NB4 (cell line): ENCODE data around the gene CHCHD6.

Source experiments
- MAX ChIP-seq: IDR thresholded peaks from 2 replicates; pipeline ENCODE4 v1.6.1; 2011; ENCODE audit warnings: low read depth, low read length
- MYC ChIP-seq: IDR thresholded peaks from 2 replicates; pipeline ENCODE4 v1.6.1; 2011; ENCODE audit warnings: low read depth, low read length
- POLR2A ChIP-seq: IDR thresholded peaks from 2 replicates; pipeline ENCODE4 v1.6.1; 2011; ENCODE audit warnings: mild to moderate bottlenecking; ENCODE audit not compliant: insufficient read length; ENCODE audit errors: extremely low read depth
- TF ChIP-seq, protein P1 (sequence below): IDR thresholded peaks from one replicate; pipeline ENCODE4 v1.5.1; 2012; ENCODE audit warnings: low read depth, low read length

DNA sequence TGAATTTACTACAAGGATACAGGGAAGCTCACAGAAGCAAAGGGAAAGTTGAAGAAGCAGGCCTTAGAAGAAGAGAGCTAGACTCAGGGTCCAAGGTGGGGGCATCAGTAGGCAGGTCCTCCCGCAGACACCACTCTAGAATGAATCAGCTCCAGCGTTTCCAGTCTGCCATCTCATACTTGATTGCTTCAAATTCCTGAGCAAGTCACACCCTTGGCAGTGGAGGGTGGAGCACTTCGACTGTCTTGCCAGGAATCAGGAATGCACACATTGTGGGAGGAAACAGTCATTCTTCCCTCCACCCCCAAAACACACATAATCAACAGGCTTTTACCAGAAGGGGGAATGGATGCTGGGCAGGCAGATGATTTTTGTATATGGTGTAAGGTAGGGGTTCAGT is 78.5 kb downstream of the CHCHD6 start:
- TF ChIP-seq, protein P1, sequence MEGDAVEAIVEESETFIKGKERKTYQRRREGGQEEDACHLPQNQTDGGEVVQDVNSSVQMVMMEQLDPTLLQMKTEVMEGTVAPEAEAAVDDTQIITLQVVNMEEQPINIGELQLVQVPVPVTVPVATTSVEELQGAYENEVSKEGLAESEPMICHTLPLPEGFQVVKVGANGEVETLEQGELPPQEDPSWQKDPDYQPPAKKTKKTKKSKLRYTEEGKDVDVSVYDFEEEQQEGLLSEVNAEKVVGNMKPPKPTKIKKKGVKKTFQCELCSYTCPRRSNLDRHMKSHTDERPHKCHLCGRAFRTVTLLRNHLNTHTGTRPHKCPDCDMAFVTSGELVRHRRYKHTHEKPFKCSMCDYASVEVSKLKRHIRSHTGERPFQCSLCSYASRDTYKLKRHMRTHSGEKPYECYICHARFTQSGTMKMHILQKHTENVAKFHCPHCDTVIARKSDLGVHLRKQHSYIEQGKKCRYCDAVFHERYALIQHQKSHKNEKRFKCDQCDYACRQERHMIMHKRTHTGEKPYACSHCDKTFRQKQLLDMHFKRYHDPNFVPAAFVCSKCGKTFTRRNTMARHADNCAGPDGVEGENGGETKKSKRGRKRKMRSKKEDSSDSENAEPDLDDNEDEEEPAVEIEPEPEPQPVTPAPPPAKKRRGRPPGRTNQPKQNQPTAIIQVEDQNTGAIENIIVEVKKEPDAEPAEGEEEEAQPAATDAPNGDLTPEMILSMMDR, result no peak
- no peak for TF ChIP-seq POLR2A
- TF ChIP-seq MAX, result no peak
- no peak for TF ChIP-seq MYC
